Measurements from ENCODE around the gene NUDT3. TPM values are rescaled to one million over a fixed set of nuclear protein-coding genes. Genes with fewer than 3 reads are reported as not detected.

Gene NUDT3
- total and polyA plus RNA-seq, 4 donors: 3.2 to 20.2 (median 9.5) TPM

DNA sequence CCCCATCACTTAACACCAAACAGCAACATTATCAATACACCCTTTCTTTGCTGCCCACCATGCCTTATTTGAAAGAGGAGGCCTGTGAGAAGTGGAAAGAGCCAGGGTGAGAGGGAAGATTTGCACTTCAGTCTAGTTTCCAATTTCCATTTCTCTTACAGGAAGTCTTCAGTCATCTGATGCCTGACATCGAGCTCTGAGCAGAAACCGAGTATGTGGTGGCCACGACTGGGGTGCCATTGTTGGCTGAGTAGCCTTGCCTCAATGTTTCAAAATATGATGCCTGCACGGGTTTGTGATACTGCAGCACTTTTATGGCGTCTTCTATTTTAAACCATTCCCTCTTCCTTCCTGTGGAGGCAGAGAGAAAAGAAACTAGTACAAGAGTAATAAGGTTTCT is 103.9 kb downstream of the NUDT3 start:
- H3K9me3 ChIP-seq (ENCODE audit: control insufficient read depth in 4 of 4, low read length in 3 of 4): no peaks in the 10 kb centered on the region
- WGBS: 72% methylated on average over 5 of the region's 5 CpGs
- no peaks in the 10 kb centered on the region for H3K27me3 ChIP-seq (ENCODE audit: control insufficient read depth in 4 of 4, insufficient read depth in 4 of 4, low read length in 3 of 4)
- no peak overlapping the region for H3K27ac ChIP-seq (ENCODE audit: low read depth in 1 of 2, low read length in 2 of 2)
- H3K4me1 ChIP-seq (ENCODE audit: control insufficient read depth in 4 of 4, insufficient read depth in 4 of 4, low read length in 3 of 4): no peaks in the 10 kb centered on the region
- H3K9ac ChIP-seq (ENCODE audit: low read depth in 1 of 2, low read length in 2 of 2): no peak overlapping the region
- TF ChIP-seq FOXA2 (IDR thresholded peaks at IDR 0.05) (no peak), SP1 (IDR thresholded peaks at IDR 0.05) (no peak), GABPA (IDR thresholded peaks at IDR 0.05 in 1 of 2, conservative IDR thresholded peaks at IDR 0.05 in 1 of 2) (no peak), EGR1 (IDR thresholded peaks at IDR 0.05; ENCODE audit: low read depth in 2 of 2) (no peak), NR2F2 (IDR thresholded peaks at IDR 0.05) (no peak), JUND (IDR thresholded peaks at IDR 0.05) (no peak), RAD21 (IDR thresholded peaks at IDR 0.05) (no peak), YY1 (IDR thresholded peaks at IDR 0.05) (no peak), HNF4A (conservative IDR thresholded peaks at IDR 0.05) (no peak), FOXA1 (IDR thresholded peaks at IDR 0.05) (no peak), HNF4G (IDR thresholded peaks at IDR 0.05) (no peak), TAF1 (conservative IDR thresholded peaks at IDR 0.05) (no peak), RXRA (IDR thresholded peaks at IDR 0.05) (no peak)
- TF ChIP-seq, protein P1, sequence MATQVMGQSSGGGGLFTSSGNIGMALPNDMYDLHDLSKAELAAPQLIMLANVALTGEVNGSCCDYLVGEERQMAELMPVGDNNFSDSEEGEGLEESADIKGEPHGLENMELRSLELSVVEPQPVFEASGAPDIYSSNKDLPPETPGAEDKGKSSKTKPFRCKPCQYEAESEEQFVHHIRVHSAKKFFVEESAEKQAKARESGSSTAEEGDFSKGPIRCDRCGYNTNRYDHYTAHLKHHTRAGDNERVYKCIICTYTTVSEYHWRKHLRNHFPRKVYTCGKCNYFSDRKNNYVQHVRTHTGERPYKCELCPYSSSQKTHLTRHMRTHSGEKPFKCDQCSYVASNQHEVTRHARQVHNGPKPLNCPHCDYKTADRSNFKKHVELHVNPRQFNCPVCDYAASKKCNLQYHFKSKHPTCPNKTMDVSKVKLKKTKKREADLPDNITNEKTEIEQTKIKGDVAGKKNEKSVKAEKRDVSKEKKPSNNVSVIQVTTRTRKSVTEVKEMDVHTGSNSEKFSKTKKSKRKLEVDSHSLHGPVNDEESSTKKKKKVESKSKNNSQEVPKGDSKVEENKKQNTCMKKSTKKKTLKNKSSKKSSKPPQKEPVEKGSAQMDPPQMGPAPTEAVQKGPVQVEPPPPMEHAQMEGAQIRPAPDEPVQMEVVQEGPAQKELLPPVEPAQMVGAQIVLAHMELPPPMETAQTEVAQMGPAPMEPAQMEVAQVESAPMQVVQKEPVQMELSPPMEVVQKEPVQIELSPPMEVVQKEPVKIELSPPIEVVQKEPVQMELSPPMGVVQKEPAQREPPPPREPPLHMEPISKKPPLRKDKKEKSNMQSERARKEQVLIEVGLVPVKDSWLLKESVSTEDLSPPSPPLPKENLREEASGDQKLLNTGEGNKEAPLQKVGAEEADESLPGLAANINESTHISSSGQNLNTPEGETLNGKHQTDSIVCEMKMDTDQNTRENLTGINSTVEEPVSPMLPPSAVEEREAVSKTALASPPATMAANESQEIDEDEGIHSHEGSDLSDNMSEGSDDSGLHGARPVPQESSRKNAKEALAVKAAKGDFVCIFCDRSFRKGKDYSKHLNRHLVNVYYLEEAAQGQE (IDR thresholded peaks at IDR 0.05): no peak
- TF ChIP-seq, protein P2, sequence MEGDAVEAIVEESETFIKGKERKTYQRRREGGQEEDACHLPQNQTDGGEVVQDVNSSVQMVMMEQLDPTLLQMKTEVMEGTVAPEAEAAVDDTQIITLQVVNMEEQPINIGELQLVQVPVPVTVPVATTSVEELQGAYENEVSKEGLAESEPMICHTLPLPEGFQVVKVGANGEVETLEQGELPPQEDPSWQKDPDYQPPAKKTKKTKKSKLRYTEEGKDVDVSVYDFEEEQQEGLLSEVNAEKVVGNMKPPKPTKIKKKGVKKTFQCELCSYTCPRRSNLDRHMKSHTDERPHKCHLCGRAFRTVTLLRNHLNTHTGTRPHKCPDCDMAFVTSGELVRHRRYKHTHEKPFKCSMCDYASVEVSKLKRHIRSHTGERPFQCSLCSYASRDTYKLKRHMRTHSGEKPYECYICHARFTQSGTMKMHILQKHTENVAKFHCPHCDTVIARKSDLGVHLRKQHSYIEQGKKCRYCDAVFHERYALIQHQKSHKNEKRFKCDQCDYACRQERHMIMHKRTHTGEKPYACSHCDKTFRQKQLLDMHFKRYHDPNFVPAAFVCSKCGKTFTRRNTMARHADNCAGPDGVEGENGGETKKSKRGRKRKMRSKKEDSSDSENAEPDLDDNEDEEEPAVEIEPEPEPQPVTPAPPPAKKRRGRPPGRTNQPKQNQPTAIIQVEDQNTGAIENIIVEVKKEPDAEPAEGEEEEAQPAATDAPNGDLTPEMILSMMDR (IDR thresholded peaks at IDR 0.05; ENCODE audit: low read depth, low read length, missing input control): no peak
- TF ChIP-seq, protein P3, sequence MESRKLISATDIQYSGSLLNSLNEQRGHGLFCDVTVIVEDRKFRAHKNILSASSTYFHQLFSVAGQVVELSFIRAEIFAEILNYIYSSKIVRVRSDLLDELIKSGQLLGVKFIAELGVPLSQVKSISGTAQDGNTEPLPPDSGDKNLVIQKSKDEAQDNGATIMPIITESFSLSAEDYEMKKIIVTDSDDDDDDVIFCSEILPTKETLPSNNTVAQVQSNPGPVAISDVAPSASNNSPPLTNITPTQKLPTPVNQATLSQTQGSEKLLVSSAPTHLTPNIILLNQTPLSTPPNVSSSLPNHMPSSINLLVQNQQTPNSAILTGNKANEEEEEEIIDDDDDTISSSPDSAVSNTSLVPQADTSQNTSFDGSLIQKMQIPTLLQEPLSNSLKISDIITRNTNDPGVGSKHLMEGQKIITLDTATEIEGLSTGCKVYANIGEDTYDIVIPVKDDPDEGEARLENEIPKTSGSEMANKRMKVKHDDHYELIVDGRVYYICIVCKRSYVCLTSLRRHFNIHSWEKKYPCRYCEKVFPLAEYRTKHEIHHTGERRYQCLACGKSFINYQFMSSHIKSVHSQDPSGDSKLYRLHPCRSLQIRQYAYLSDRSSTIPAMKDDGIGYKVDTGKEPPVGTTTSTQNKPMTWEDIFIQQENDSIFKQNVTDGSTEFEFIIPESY (IDR thresholded peaks at IDR 0.05): no peak
- TF ChIP-seq, protein P4, sequence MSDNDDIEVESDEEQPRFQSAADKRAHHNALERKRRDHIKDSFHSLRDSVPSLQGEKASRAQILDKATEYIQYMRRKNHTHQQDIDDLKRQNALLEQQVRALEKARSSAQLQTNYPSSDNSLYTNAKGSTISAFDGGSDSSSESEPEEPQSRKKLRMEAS (IDR thresholded peaks at IDR 0.05): no peak
- TF ChIP-seq, protein P5, sequence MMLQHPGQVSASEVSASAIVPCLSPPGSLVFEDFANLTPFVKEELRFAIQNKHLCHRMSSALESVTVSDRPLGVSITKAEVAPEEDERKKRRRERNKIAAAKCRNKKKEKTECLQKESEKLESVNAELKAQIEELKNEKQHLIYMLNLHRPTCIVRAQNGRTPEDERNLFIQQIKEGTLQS (IDR thresholded peaks at IDR 0.05): no peak
- peaks cover 3 to 11% (median 9%) of the 10 kb centered on the region in 4 donors for H3K36me3 ChIP-seq (ENCODE audit: control insufficient read depth in 4 of 4, insufficient read depth in 3 of 4, low read depth in 1 of 4, low read length in 3 of 4)
- no peak for DNase-seq (ENCODE audit: low spot score)
- H3K4me3 ChIP-seq (ENCODE audit: low read depth in 1 of 3, low read length in 3 of 3): no peak overlapping the region
